Neural progenitor cell (in vitro differentiated cells): Measurements from ENCODE around the gene ATF7IP. TPM values are rescaled to one million over a fixed set of nuclear protein-coding genes. Genes with fewer than 3 reads are reported as not detected.

Source experiments
- DNase-seq: peaks from one replicate; pipeline ENCODE4 v3.0.0-alpha.2; 2016; ENCODE audit warnings: low spot score
- H2AFZ ChIP-seq: fragments of 200-600 bp; sonication (generic); replicated peaks from 2 replicates; pipeline ENCODE4 v1.6.1; 2016; ENCODE audit warnings: antibody characterized with exemption
- H3F3A ChIP-seq: fragments of 200-600 bp; sonication (generic); 2 replicates; pipeline ENCODE4 v1.6.1; 2016; ENCODE audit warnings: antibody characterized with exemption, low read depth
- H3K27ac ChIP-seq: fragments of 200-600 bp; sonication (generic); 2 replicates; pipeline ENCODE4 v1.5.1; 2016; ENCODE audit warnings: mild to moderate bottlenecking
- H3K27me3 ChIP-seq: fragments of 200-600 bp; sonication (generic); 2 replicates; pipeline ENCODE4 v1.6.1; 2016; ENCODE audit warnings: mild to moderate bottlenecking, moderate library complexity
- H3K36me3 ChIP-seq: fragments of 200-600 bp; sonication (generic); 2 replicates; pipeline ENCODE4 v1.5.1; 2016
- H3K4me1 ChIP-seq: fragments of 200-600 bp; sonication (generic); 2 replicates; pipeline ENCODE4 v1.6.1; 2016; ENCODE audit warnings: mixed run types
- H3K4me2 ChIP-seq: fragments of 200-600 bp; sonication (generic); 2 replicates; pipeline ENCODE4 v1.6.1; 2016
- H3K4me3 ChIP-seq: fragments of 200-600 bp; sonication (generic); 2 replicates; pipeline ENCODE4 v1.5.1; 2016
- H3K79me2 ChIP-seq: fragments of 200-600 bp; sonication (generic); 2 replicates; pipeline ENCODE4 v1.6.1; 2016; ENCODE audit warnings: low read depth
- H3K9ac ChIP-seq: fragments of 200-600 bp; sonication (generic); 2 replicates; pipeline ENCODE4 v1.6.1; 2016
- H3K9me3 ChIP-seq: fragments of 200-600 bp; sonication (generic); 2 replicates; pipeline ENCODE4 v1.5.1; 2016; ENCODE audit warnings: low read depth
- H4K20me1 ChIP-seq: fragments of 200-600 bp; sonication (generic); 2 replicates; pipeline ENCODE4 v1.6.1; 2016; ENCODE audit warnings: low read depth
- H3K27ac Mint-ChIP-seq: 3 replicates; pipeline ENCODE4 v1.8.0; 2021; ENCODE audit warnings: mixed read lengths
- H3K27me3 Mint-ChIP-seq: 2 replicates; pipeline ENCODE4 v1.8.0; 2022; ENCODE audit warnings: low read depth, mild to moderate bottlenecking, inconsistent platforms, moderate library complexity, mixed read lengths; ENCODE audit not compliant: insufficient read depth
- H3K36me3 Mint-ChIP-seq: 3 replicates; pipeline ENCODE4 v1.8.0; 2021; ENCODE audit warnings: mixed read lengths
- H3K4me1 Mint-ChIP-seq: 3 replicates; pipeline ENCODE4 v1.8.0; 2021; ENCODE audit warnings: mixed read lengths
- H3K4me3 Mint-ChIP-seq: 3 replicates; pipeline ENCODE4 v1.8.0; 2021; ENCODE audit warnings: mild to moderate bottlenecking, moderate library complexity, mixed read lengths
- H3K9me3 Mint-ChIP-seq: 3 replicates; pipeline ENCODE4 v1.8.0; 2020; ENCODE audit warnings: mixed read lengths
- EZH2 ChIP-seq: fragments of 200-600 bp; sonication (generic); IDR thresholded peaks from 2 replicates; pipeline ENCODE4 v1.6.1; 2017; ENCODE audit warnings: antibody characterized with exemption, mild to moderate bottlenecking, moderate library complexity
- EZH2phosphoT487 ChIP-seq: fragments of 200-600 bp; sonication (generic); IDR thresholded peaks from 2 replicates; pipeline ENCODE4 v1.6.1; 2017; ENCODE audit warnings: antibody characterized with exemption
- total RNA-seq: library from RNA; depleted of rRNA; stranded (reverse); fragments of >200 nt; gene quantifications from 2 replicates; pipeline ENCODE4 v1.2.3, GENCODE V29; 2015; ENCODE audit warnings: low replicate concordance
- TF ChIP-seq, protein P1 (sequence below): fragments of 200-600 bp; sonication (generic); IDR thresholded peaks from 2 replicates; pipeline ENCODE4 v1.5.1; 2017; ENCODE audit warnings: antibody characterized with exemption, mild to moderate bottlenecking

ATF7IP gene
- total RNA-seq, 1 donor from 2014 or later: 187 TPM

DNA sequence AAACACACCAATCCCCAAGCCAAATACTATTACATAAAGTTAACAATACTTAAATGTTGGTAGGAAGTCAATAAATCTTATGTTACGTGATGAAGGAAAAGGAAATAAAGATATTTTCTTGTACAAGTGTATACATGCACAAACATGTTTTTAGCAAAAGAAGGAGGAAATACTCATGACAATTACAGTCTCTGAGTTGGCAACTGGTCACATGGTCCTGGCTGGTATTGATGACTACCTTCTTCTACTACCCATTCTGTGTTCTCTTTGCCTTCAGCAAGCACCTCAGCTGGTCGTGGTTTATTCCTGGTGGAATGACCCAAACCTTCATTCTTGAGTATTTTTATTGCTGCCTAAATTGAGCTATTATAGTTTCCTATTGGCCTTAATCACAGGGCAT lies 117.4 kb downstream of the ATF7IP start:
- H2AFZ ChIP-seq: no peak overlapping the region
- no peak overlapping the region for H3K4me3 ChIP-seq
- no peaks in the 10 kb centered on the region for H4K20me1 ChIP-seq
- no peak overlapping the region for H3K4me2 ChIP-seq
- no peaks in the 10 kb centered on the region for H3K27me3 ChIP-seq
- H3K9me3 Mint-ChIP-seq: no peaks in the 10 kb centered on the region
- no peak overlapping the region for H3K27ac ChIP-seq
- no peaks in the 10 kb centered on the region for H3F3A ChIP-seq
- H3K4me1 ChIP-seq: no peaks in the 10 kb centered on the region
- no peak for DNase-seq
- no peaks in the 10 kb centered on the region for H3K27me3 Mint-ChIP-seq
- no peak overlapping the region for H3K27ac Mint-ChIP-seq
- no peak overlapping the region for H3K9ac ChIP-seq
- TF ChIP-seq EZH2phosphoT487: no peak
- TF ChIP-seq, protein P1, sequence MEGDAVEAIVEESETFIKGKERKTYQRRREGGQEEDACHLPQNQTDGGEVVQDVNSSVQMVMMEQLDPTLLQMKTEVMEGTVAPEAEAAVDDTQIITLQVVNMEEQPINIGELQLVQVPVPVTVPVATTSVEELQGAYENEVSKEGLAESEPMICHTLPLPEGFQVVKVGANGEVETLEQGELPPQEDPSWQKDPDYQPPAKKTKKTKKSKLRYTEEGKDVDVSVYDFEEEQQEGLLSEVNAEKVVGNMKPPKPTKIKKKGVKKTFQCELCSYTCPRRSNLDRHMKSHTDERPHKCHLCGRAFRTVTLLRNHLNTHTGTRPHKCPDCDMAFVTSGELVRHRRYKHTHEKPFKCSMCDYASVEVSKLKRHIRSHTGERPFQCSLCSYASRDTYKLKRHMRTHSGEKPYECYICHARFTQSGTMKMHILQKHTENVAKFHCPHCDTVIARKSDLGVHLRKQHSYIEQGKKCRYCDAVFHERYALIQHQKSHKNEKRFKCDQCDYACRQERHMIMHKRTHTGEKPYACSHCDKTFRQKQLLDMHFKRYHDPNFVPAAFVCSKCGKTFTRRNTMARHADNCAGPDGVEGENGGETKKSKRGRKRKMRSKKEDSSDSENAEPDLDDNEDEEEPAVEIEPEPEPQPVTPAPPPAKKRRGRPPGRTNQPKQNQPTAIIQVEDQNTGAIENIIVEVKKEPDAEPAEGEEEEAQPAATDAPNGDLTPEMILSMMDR: no peak
- no peak for TF ChIP-seq EZH2
- H3K36me3 ChIP-seq: peaks cover 27% of the 10 kb centered on the region
- no peak overlapping the region for H3K4me3 Mint-ChIP-seq
- peaks cover 67% of the 10 kb centered on the region for H3K36me3 Mint-ChIP-seq
- no peaks in the 10 kb centered on the region for H3K4me1 Mint-ChIP-seq
- H3K79me2 ChIP-seq: no peaks in the 10 kb centered on the region
- no peaks in the 10 kb centered on the region for H3K9me3 ChIP-seq

DNA sequence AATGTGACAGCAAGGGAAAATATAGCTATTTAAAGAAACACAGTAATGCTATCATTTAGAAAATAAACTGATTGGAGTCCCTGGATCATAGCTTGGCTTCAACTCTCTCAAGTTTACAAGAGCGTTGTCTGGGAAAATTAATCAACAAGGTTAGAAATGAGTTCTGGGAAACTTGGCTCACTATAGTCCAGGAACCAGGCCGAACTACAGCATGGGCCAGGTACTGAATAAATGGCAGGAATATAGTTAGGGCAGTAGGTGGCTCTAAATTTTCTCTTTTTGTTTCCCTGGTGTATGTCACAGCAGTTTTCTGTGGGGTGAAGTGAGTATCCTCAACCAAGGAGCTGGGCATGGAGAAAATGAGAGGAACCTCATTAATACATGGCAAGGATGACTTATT lies 129.8 kb downstream of the ATF7IP start:
- peaks cover 28% of the 10 kb centered on the region for H3K36me3 ChIP-seq
- H3K27ac Mint-ChIP-seq: no peak overlapping the region
- no peak for TF ChIP-seq EZH2
- no peak for TF ChIP-seq EZH2phosphoT487
- TF ChIP-seq, protein P1: no peak

DNA sequence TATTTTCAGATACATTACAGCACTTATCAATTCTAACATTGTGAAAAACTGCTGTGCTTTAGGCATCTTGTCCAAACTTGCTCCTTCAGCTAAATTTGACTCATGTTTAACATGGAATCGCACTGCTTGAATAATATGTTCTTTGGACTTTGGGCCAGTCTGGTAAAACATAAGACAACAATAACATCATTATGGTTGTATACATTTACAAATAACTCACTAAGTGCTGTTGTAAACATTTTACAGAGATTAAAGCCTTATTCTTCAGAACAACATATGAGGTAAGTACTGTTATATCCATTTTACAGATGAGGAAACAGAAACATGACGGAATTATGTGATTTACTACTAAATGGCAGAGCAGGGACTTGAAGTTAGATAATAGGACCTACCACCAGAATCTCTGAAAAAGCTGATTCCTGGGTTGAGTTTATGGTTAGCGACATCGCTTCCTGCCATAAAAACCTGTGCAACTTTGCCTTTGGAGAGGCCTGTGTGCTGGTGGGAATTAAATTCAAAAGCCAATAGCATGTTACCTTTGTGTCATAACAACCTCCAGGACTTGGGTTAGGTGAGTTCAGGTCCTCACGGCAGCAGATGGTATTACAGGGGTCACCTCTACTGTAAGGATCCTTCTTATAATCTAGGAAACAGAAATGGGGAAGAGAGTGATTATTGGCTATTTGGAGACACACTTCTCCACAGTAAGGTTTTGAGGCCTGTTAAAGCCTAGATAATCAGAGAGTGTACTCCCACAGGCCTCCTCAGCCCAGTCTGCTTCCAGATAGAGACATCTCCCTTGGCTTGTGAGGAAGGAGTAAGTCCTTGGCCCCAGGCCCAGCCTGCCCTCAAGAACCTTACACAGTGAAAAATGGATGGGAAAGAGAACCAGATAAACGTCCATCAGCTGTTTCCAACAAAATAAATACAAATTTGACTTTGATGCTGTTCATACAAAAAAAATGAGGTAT lies 140.4 kb downstream of the ATF7IP start:
- Histone ChIP-seq H4K20me1 (no peaks in the 10 kb centered on the region), H3K4me3 (no peak overlapping the region), H2AFZ (no peak overlapping the region), H3K79me2 (no peaks in the 10 kb centered on the region), H3K27ac (no peak overlapping the region), H3K4me2 (no peak overlapping the region), H3K27me3 (no peaks in the 10 kb centered on the region), H3K4me1 (no peaks in the 10 kb centered on the region), H3K9me3 (no peaks in the 10 kb centered on the region), H3K36me3 (peaks cover 5% of the 10 kb centered on the region), H3K9ac (no peak overlapping the region), H3F3A (peaks cover 21% of the 10 kb centered on the region)
- H3K9me3 Mint-ChIP-seq: no peaks in the 10 kb centered on the region
- peaks cover 13% of the 10 kb centered on the region for H3K36me3 Mint-ChIP-seq
- no peaks in the 10 kb centered on the region for H3K4me1 Mint-ChIP-seq
- H3K4me3 Mint-ChIP-seq: no peak overlapping the region
- no peak for TF ChIP-seq EZH2
- H3K27ac Mint-ChIP-seq: no peak overlapping the region
- no peak for DNase-seq
- no peaks in the 10 kb centered on the region for H3K27me3 Mint-ChIP-seq

More for the DNA sequence above, 129.8 kb downstream of the ATF7IP start:
- H3K4me3 Mint-ChIP-seq: no peak overlapping the region
- H3K79me2 ChIP-seq: no peaks in the 10 kb centered on the region
- no peak overlapping the region for H2AFZ ChIP-seq
- H3K9ac ChIP-seq: no peak overlapping the region
- H3K4me2 ChIP-seq: no peak overlapping the region
- H3K4me1 Mint-ChIP-seq: no peaks in the 10 kb centered on the region
- peaks cover 75% of the 10 kb centered on the region for H3K36me3 Mint-ChIP-seq
- no peaks in the 10 kb centered on the region for H4K20me1 ChIP-seq
- peaks cover 4% of the 10 kb centered on the region for H3K27me3 Mint-ChIP-seq
- DNase-seq: no peak
- H3K9me3 ChIP-seq: no peaks in the 10 kb centered on the region
- peaks cover 17% of the 10 kb centered on the region for H3K9me3 Mint-ChIP-seq
- no peaks in the 10 kb centered on the region for H3K4me1 ChIP-seq
- H3K4me3 ChIP-seq: no peak overlapping the region
- no peaks in the 10 kb centered on the region for H3F3A ChIP-seq
- no peak overlapping the region for H3K27ac ChIP-seq
- no peaks in the 10 kb centered on the region for H3K27me3 ChIP-seq

DNA sequence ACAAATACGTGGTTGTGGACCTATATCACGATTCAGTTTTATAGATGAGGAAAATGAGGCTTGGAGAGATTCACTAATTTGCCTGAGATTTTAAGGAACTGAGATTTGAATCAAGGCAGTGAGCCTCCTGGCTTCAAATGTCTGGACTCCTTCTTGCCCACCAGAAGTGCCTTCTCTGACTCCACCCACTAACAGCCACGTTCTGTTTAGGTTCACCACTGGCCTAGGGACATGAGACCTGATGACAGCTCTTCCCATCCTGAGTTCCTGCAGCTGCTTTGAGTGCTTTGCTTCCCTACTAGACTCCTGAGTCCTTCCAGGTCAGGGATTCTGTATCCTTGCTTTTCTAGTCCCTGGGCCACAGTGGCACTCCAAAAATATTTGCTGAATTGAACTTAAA lies 145.1 kb downstream of the ATF7IP start:
- no peaks in the 10 kb centered on the region for H3K36me3 ChIP-seq
- H3K36me3 Mint-ChIP-seq: peaks cover 2% of the 10 kb centered on the region
- no peaks in the 10 kb centered on the region for H3K27me3 Mint-ChIP-seq
- no peaks in the 10 kb centered on the region for H3F3A ChIP-seq
- no peak for DNase-seq
- H3K9me3 Mint-ChIP-seq: no peaks in the 10 kb centered on the region
- no peaks in the 10 kb centered on the region for H3K27me3 ChIP-seq
- TF ChIP-seq EZH2 (no peak), EZH2phosphoT487 (no peak)
- TF ChIP-seq, protein P1: no peak
- H3K79me2 ChIP-seq: no peaks in the 10 kb centered on the region
- no peaks in the 10 kb centered on the region for H3K4me1 Mint-ChIP-seq
- no peaks in the 10 kb centered on the region for H3K4me1 ChIP-seq
- H2AFZ ChIP-seq: no peak overlapping the region
- no peak overlapping the region for H3K4me2 ChIP-seq
- no peaks in the 10 kb centered on the region for H4K20me1 ChIP-seq
- no peak overlapping the region for H3K27ac Mint-ChIP-seq
- H3K27ac ChIP-seq: no peak overlapping the region
- H3K4me3 Mint-ChIP-seq: no peak overlapping the region
- no peak overlapping the region for H3K4me3 ChIP-seq
- H3K9ac ChIP-seq: no peak overlapping the region
- H3K9me3 ChIP-seq: no peaks in the 10 kb centered on the region
